ENCODE data around the gene CASZ1.

The CASZ1 gene

GRCh38 chr1:10820422-10820821 is 24.0 kb upstream of the CASZ1 start:
- DNase-seq: no peak

- DNase-seq: no peak
Observed at GRCh38 chr1:10819198-10819901, 22.9 kb upstream of the CASZ1 start.

GRCh38 chr1:10818262-10819197 is 22.1 kb upstream of the CASZ1 start:
- no peak for DNase-seq

- DNase-seq: no peak
Observed at GRCh38 chr1:10816743-10817369, 20.4 kb upstream of the CASZ1 start.

GRCh38 chr1:10816233-10816632 is 19.8 kb upstream of the CASZ1 start:
- DNase-seq: no peak

- no peak for DNase-seq
Observed at GRCh38 chr1:10815858-10816195, 19.4 kb upstream of the CASZ1 start.

GRCh38 chr1:10814976-10815857 is 18.8 kb upstream of the CASZ1 start:
- no peak for DNase-seq

- DNase-seq: no peak
Observed at GRCh38 chr1:10814312-10814711, 17.9 kb upstream of the CASZ1 start.

GRCh38 chr1:10813799-10814198 is 17.4 kb upstream of the CASZ1 start:
- DNase-seq: no peak

- no peak for DNase-seq
Observed at GRCh38 chr1:10812387-10812915, 16.0 kb upstream of the CASZ1 start.

GRCh38 chr1:10808441-10808840 is 12.0 kb upstream of the CASZ1 start:
- DNase-seq: no peak

GRCh38 chr1:10806966-10807365 is 10.5 kb upstream of the CASZ1 start:
- DNase-seq: no peak

GRCh38 chr1:10803971-10804820 is 7.8 kb upstream of the CASZ1 start:
- DNase-seq: no peak

- no peak for DNase-seq
Observed at GRCh38 chr1:10802944-10803715, 6.7 kb upstream of the CASZ1 start.

- no peak for DNase-seq
Observed at GRCh38 chr1:10800778-10801177, 4.3 kb upstream of the CASZ1 start.

GRCh38 chr1:10799726-10800125 is 3.3 kb upstream of the CASZ1 start:
- DNase-seq: no peak

GRCh38 chr1:10795276-10796021 is 997 bp downstream of the CASZ1 start:
- DNase-seq: no peak

GRCh38 chr1:10794724-10795275 is 1.6 kb downstream of the CASZ1 start:
- peak; percentile 67 for DNase-seq

- no peak for DNase-seq
Observed at GRCh38 chr1:10793129-10793651, 3.3 kb downstream of the CASZ1 start.
